Measurements from ENCODE around the gene MAPK10.

MAPK10 gene

GRCh38 chr4:86401826-86402225 lies 42.0 kb upstream of the MAPK10 start:
- H3K4me1 ChIP-seq (ENCODE audit: control insufficient read depth, insufficient read depth, low read length): no peaks in the 10 kb centered on the region
- ChIA-PET POLR2A (no interaction called here), CTCF (interaction anchor here (0.6 kb wide), 1 partner anchor 15 kb away, joined by 3 read pairs; no protein-coding TSS in a partner anchor)
- H3K4me3 ChIP-seq (ENCODE audit: low read depth, low read length): no peak overlapping the region
- no peaks in the 10 kb centered on the region for H3K9me3 ChIP-seq (ENCODE audit: control insufficient read depth, insufficient read depth, low read depth, low read length)
- H3K36me3 ChIP-seq (ENCODE audit: control insufficient read depth in 2 of 2, insufficient read depth in 1 of 2, low read length in 2 of 2): no peaks in the 10 kb centered on the region
- no peak overlapping the region for H3K27ac ChIP-seq (ENCODE audit: extremely low read depth, low read depth, low read length)
- TF ChIP-seq ZNF146 (tag by site-specific recombination; IDR thresholded peaks at IDR 0.05) (no peak), ZNF132 (tag by site-specific recombination; IDR thresholded peaks at IDR 0.05; ENCODE audit: borderline replicate concordance) (no peak), ZBTB21 (tag by site-specific recombination; IDR thresholded peaks at IDR 0.05) (no peak), HIC1 (tag by site-specific recombination; IDR thresholded peaks at IDR 0.05) (no peak), GLI4 (tag by site-specific recombination; IDR thresholded peaks at IDR 0.05) (no peak), ZNF701 (tag by site-specific recombination; IDR thresholded peaks at IDR 0.05) (no peak), MYNN (tag by site-specific recombination; IDR thresholded peaks at IDR 0.05; ENCODE audit: borderline replicate concordance) (no peak), SETDB1 (IDR thresholded peaks at IDR 0.05; ENCODE audit: insufficient read length, low read length) (no peak), ZNF311 (tag by site-specific recombination; IDR thresholded peaks at IDR 0.05; ENCODE audit: borderline replicate concordance) (no peak), ZNF664 (tag by site-specific recombination; IDR thresholded peaks at IDR 0.05) (no peak), PATZ1 (tag by site-specific recombination; IDR thresholded peaks at IDR 0.05) (no peak), ZNF610 (tag by site-specific recombination; IDR thresholded peaks at IDR 0.05; ENCODE audit: borderline replicate concordance) (no peak), ZNF600 (tag by site-specific recombination; IDR thresholded peaks at IDR 0.05) (no peak), ZNF548 (tag by site-specific recombination; IDR thresholded peaks at IDR 0.05) (no peak)
- TF ChIP-seq, protein P1, sequence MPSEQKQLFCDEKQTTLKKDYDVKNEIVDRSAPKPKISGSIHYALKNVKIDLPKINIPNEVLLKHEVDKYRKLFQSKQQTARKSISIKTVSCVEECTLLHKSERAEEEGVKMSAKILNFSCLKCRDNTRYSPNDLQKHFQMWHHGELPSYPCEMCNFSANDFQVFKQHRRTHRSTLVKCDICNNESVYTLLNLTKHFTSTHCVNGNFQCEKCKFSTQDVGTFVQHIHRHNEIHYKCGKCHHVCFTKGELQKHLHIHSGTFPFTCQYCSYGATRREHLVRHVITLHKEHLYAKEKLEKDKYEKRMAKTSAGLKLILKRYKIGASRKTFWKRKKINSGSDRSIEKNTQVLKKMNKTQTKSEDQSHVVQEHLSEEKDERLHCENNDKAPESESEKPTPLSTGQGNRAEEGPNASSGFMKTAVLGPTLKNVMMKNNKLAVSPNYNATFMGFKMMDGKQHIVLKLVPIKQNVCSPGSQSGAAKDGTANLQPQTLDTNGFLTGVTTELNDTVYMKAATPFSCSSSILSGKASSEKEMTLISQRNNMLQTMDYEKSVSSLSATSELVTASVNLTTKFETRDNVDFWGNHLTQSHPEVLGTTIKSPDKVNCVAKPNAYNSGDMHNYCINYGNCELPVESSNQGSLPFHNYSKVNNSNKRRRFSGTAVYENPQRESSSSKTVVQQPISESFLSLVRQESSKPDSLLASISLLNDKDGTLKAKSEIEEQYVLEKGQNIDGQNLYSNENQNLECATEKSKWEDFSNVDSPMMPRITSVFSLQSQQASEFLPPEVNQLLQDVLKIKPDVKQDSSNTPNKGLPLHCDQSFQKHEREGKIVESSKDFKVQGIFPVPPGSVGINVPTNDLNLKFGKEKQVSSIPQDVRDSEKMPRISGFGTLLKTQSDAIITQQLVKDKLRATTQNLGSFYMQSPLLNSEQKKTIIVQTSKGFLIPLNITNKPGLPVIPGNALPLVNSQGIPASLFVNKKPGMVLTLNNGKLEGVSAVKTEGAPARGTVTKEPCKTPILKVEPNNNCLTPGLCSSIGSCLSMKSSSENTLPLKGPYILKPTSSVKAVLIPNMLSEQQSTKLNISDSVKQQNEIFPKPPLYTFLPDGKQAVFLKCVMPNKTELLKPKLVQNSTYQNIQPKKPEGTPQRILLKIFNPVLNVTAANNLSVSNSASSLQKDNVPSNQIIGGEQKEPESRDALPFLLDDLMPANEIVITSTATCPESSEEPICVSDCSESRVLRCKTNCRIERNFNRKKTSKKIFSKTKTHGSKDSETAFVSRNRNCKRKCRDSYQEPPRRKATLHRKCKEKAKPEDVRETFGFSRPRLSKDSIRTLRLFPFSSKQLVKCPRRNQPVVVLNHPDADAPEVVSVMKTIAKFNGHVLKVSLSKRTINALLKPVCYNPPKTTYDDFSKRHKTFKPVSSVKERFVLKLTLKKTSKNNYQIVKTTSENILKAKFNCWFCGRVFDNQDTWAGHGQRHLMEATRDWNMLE (tag by site-specific recombination; conservative IDR thresholded peaks at IDR 0.05; ENCODE audit: low read depth): no peak
- TF ChIP-seq, protein P2, sequence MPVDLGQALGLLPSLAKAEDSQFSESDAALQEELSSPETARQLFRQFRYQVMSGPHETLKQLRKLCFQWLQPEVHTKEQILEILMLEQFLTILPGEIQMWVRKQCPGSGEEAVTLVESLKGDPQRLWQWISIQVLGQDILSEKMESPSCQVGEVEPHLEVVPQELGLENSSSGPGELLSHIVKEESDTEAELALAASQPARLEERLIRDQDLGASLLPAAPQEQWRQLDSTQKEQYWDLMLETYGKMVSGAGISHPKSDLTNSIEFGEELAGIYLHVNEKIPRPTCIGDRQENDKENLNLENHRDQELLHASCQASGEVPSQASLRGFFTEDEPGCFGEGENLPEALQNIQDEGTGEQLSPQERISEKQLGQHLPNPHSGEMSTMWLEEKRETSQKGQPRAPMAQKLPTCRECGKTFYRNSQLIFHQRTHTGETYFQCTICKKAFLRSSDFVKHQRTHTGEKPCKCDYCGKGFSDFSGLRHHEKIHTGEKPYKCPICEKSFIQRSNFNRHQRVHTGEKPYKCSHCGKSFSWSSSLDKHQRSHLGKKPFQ (tag by site-specific recombination; IDR thresholded peaks at IDR 0.05): no peak

All from HEK293 (cell line).